GM12878 (cell line): ENCODE measurements around the gene CRTC3. TPM values are rescaled to one million over a fixed set of nuclear protein-coding genes. Genes with fewer than 3 reads are reported as not detected.

Experiments
- ATAC-seq: fragments of 200-7000 bp; cut with Tn5 transposase; 3 replicates; pipeline ENCODE4 v1.9.1; 2020; ENCODE audit warnings: mild to moderate bottlenecking, moderate library complexity
- BruUV-seq: library from RNA; stranded (reverse); fragments of 400-500 nt; replicated peaks from 2 replicates; lab custom pipeline; 2021; lab: Mats Ljungman, UMichigan
- CTCF ChIA-PET: fragments of 300-600 bp; sonication (Branson Sonifier 250); formaldehyde crosslinking; extraction: SDS; loops from one replicate; lab custom pipeline; 2021; ENCODE audit warnings: inconsistent platforms; lab: Yijun Ruan, JAX
- POLR2A ChIA-PET: fragments of 350-600 bp; formaldehyde crosslinking; extraction: SDS; loops from one replicate; lab custom pipeline; 2021; ENCODE audit warnings: inconsistent platforms; lab: Charles Lee
- RAD21 ChIA-PET: fragments of 300-600 bp; sonication (Branson Sonifier 250); formaldehyde crosslinking; loops from one replicate; lab custom pipeline; 2023; ENCODE audit warnings: antibody characterized with exemption; ENCODE audit not compliant: unreplicated experiment; lab: Charles Lee
- SMC1A ChIA-PET: fragments of 300-600 bp; sonication (Branson Sonifier 250); formaldehyde crosslinking; loops from one replicate; lab custom pipeline; 2023; ENCODE audit not compliant: unreplicated experiment, uncharacterized antibody; lab: Charles Lee
- DNase-seq: peaks from one replicate; pipeline ENCODE4 v3.0.0-alpha.2; 2011; ENCODE audit warnings: low read depth, low spot score
- FAIRE-seq: peaks from 3 replicates; lab custom pipeline; 2011; peaks lifted over from hg19 to GRCh38; lab: Jason Lieb, UNC
- H2AFZ ChIP-seq: 2 replicates; pipeline ENCODE4 v1.6.0; 2011; ENCODE audit warnings: low read depth, low read length, control low read depth; ENCODE audit not compliant: control insufficient read depth
- H3K27ac ChIP-seq: 2 replicates; pipeline ENCODE4 v1.5.1; 2011; ENCODE audit warnings: control low read depth; ENCODE audit not compliant: control insufficient read depth, insufficient read depth
- H3K27me3 ChIP-seq, 2 experiments: replicated peaks in 1 of 2; 2 replicates each; pipeline versions ENCODE4 v1.6.0 to v1.6.1; 2011; ENCODE audit warnings: low read length in 1 of 2; ENCODE audit not compliant: control insufficient read depth in 2 of 2, insufficient read depth in 2 of 2
- H3K36me3 ChIP-seq, 2 experiments: 2 replicates each; pipeline ENCODE4 v1.5.1; 2011; ENCODE audit warnings: low read length in 1 of 2; ENCODE audit not compliant: control insufficient read depth in 2 of 2, insufficient read depth in 2 of 2
- H3K4me1 ChIP-seq: 2 replicates; pipeline ENCODE4 v1.6.1; 2011; ENCODE audit warnings: mild to moderate bottlenecking, low read length, moderate library complexity, mixed read lengths; ENCODE audit not compliant: control insufficient read depth, insufficient read depth
- H3K4me2 ChIP-seq: 2 replicates; pipeline ENCODE4 v1.6.0; 2011; ENCODE audit warnings: control low read depth; ENCODE audit not compliant: control insufficient read depth, insufficient read depth
- H3K4me3 ChIP-seq: fragments of 200-600 bp; sonication (generic); 2 replicates; pipeline ENCODE4 v1.5.1; 2016
- H3K79me2 ChIP-seq: 2 replicates; pipeline ENCODE4 v1.6.0; 2011; ENCODE audit warnings: low read length; ENCODE audit not compliant: control insufficient read depth, insufficient read depth
- H3K9ac ChIP-seq: 2 replicates; pipeline ENCODE4 v1.8.0; 2011; ENCODE audit warnings: low read length, control low read depth, mixed read lengths; ENCODE audit not compliant: control insufficient read depth, insufficient read depth
- H3K9me3 ChIP-seq: replicated peaks from 3 replicates; pipeline ENCODE4 v1.5.1; 2011; ENCODE audit warnings: mild to moderate bottlenecking, low read length; ENCODE audit not compliant: control insufficient read depth, insufficient read depth
- H4K20me1 ChIP-seq: 2 replicates; pipeline ENCODE4 v1.6.0; 2011; ENCODE audit not compliant: control insufficient read depth, insufficient read depth
- KAT2A ChIP-seq: conservative IDR thresholded peaks from 2 replicates; pipeline ENCODE4 v1.6.1; 2011; ENCODE audit warnings: low read depth, low read length; ENCODE audit not compliant: control insufficient read depth
- MYC ChIP-seq: IDR thresholded peaks from 2 replicates; pipeline ENCODE4 v1.6.1; 2011; ENCODE audit warnings: mild to moderate bottlenecking, low read length, moderate library complexity, inconsistent platforms; ENCODE audit not compliant: insufficient read depth, insufficient replicate concordance, insufficient read length, severe bottlenecking
- ZNF24 ChIP-seq: fragments of 450-650 bp; IDR thresholded peaks from 2 replicates; pipeline ENCODE4 v1.6.1; 2017; ENCODE audit warnings: antibody characterized with exemption, mild to moderate bottlenecking
- WGBS: methylation state at CpG from one replicate; pipeline ENCODE4 v1.1.6; 2016; ENCODE audit warnings: low lambda C conversion rate; ENCODE audit not compliant: insufficient replicate concordance, insufficient coverage; ENCODE audit errors: missing lambda C conversion rate; 5-methylcytosine and 5-hydroxymethylcytosine counted together
- in situ Hi-C: fragments of 300-500 bp; cut with MboI; formaldehyde crosslinking; loops from 9 replicates; pipeline ENCODE4 v1.14.3; 2018; ENCODE audit warnings: mixed read lengths
- intact Hi-C: fragments of 100-400 bp; cut with micrococcal nuclease; formaldehyde crosslinking; loops from one replicate; pipeline ENCODE4 v1.14.2; 2022; ENCODE audit not compliant: unreplicated experiment
- polyA plus RNA-seq, 11 experiments: library from polyadenylated mRNA; depleted of rRNA in 4 of 11; unstranded in 6 of 11; stranded (reverse) in 5 of 11; fragments of >200 nt; fragmentation: Nextera tagmentation in 4 of 11; fragmentation: Illumina TruSeq in 1 of 11; extraction: Ambion mirVana in 4 of 11; extraction: Trizol in 1 of 11; gene quantifications; 1 replicate in 1 of 11; 2 replicates in 10 of 11; pipeline versions ENCODE4 v1.2.1 to v1.2.3, GENCODE V29; 2011 to 2016; ENCODE audit warnings: inconsistent platforms in 2 of 11, missing spikeins in 2 of 11, low read depth in 1 of 11
- total RNA-seq, 4 experiments: library from RNA; depleted of rRNA in 3 of 4; stranded (reverse); fragments of >200 nt in 3 of 4; fragmentation: Illumina TruSeq in 1 of 4; extraction: Trizol in 1 of 4; gene quantifications; 2 replicates each; pipeline versions ENCODE4 v1.2.1 to v1.2.3, GENCODE V29; 2013 to 2021
- TF ChIP-seq, protein P1 (sequence below): fragments of 450-650 bp; IDR thresholded peaks from 2 replicates; pipeline ENCODE4 v1.6.1; 2017; ENCODE audit warnings: mild to moderate bottlenecking
- TF ChIP-seq, protein P2 (sequence below): IDR thresholded peaks from 2 replicates; pipeline ENCODE4 v1.6.1; 2011; ENCODE audit warnings: mild to moderate bottlenecking, low read depth, low read length, moderate library complexity; ENCODE audit not compliant: insufficient replicate concordance

The CRTC3 gene
- total and polyA plus RNA-seq, 10 of the 15 experiments (the other 5 are each of a cell fraction or from before 2014, with no cell fraction given), result 3.5 to 36.9 (median 18.9) TPM

DNA sequence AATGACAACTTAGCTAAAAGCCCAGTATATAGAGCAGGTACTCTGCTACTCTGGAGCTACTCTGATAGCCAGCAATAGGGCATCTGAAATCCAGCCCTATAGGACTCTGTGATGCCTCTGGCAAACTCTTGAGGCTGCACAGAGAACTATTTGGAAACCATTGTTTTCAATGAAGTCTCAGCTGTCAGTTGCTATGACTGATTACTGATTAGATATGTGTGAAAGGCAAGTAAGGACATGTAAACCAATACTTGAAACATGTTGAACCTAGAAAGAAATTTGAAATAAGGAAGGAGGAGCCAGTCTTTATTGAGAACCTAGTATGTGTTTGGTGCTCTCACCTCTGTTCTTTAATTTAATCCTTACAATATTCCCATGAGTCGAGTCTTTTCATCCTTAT, 40.2 kb upstream of the CRTC3 start (continued):
- TF ChIP-seq, protein P1, sequence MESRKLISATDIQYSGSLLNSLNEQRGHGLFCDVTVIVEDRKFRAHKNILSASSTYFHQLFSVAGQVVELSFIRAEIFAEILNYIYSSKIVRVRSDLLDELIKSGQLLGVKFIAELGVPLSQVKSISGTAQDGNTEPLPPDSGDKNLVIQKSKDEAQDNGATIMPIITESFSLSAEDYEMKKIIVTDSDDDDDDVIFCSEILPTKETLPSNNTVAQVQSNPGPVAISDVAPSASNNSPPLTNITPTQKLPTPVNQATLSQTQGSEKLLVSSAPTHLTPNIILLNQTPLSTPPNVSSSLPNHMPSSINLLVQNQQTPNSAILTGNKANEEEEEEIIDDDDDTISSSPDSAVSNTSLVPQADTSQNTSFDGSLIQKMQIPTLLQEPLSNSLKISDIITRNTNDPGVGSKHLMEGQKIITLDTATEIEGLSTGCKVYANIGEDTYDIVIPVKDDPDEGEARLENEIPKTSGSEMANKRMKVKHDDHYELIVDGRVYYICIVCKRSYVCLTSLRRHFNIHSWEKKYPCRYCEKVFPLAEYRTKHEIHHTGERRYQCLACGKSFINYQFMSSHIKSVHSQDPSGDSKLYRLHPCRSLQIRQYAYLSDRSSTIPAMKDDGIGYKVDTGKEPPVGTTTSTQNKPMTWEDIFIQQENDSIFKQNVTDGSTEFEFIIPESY, result no peak
- TF ChIP-seq, protein P2, sequence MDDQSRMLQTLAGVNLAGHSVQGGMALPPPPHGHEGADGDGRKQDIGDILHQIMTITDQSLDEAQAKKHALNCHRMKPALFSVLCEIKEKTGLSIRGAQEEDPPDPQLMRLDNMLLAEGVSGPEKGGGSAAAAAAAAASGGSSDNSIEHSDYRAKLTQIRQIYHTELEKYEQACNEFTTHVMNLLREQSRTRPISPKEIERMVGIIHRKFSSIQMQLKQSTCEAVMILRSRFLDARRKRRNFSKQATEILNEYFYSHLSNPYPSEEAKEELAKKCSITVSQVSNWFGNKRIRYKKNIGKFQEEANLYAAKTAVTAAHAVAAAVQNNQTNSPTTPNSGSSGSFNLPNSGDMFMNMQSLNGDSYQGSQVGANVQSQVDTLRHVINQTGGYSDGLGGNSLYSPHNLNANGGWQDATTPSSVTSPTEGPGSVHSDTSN, result peak; percentile 75

- no peak for TF ChIP-seq MYC
- TF ChIP-seq ZNF24, result no peak
- no peak for TF ChIP-seq KAT2A
- no TSS peak for BruUV-seq
- intact Hi-C loops (loop anchor here (10.0 kb wide), 2 partner anchors 395 to 785 kb away; partner anchors contain the start of gene FES), in situ Hi-C loops (no loop called here)
- Histone ChIP-seq H3K36me3 (peaks cover 13 to 33% of the 10 kb centered on the region in 2 experiments), H4K20me1 (no peaks in the 10 kb centered on the region), H3K27me3 (no peaks in the 10 kb centered on the region), H3K4me2 (no peak overlapping the region), H3K9ac (no peak overlapping the region), H3K27ac (no peak overlapping the region), H3K4me3 (no peak overlapping the region), H3K79me2 (no peaks in the 10 kb centered on the region), H3K4me1 (no peaks in the 10 kb centered on the region), H3K9me3 (no peaks in the 10 kb centered on the region), H2AFZ (no peak overlapping the region)
- 87% methylated on average over 2 of the region's 2 CpGs for WGBS
- FAIRE-seq (no peak), DNase-seq (no peak), ATAC-seq (no peak)
- ChIA-PET CTCF (interaction anchor here (0.8 to 2.5 kb wide), 5 partner anchors 10 to 196 kb away, joined by 4 to 8 read pairs (median 5); no protein-coding TSS in a partner anchor), RAD21 (interaction anchor here (0.7 to 2.2 kb wide), 2 partner anchors 108 to 128 kb away, joined by 3 to 7 read pairs; no protein-coding TSS in a partner anchor), SMC1A (interaction anchor here (0.8 to 1.2 kb wide), 5 partner anchors 9 to 170 kb away, joined by 3 to 4 read pairs (median 3); no protein-coding TSS in a partner anchor), POLR2A (interaction anchor here (1.0 to 1.4 kb wide), 2 partner anchors 35 to 102 kb away, joined by 7 read pairs; partner anchors contain the start of gene IQGAP1)
Measured at GRCh38 chr15:90489944-90490343, 39.8 kb upstream of the CRTC3 start.
